AG09309 (cell line): Measurements from ENCODE around the gene SLC41A3.

Source experiments
- DNase-seq: peaks from one replicate; pipeline ENCODE4 v3.0.0-alpha.2; 2010; ENCODE audit warnings: low read depth
- H3K4me3 ChIP-seq: 2 replicates; pipeline ENCODE4 v1.5.1; 2011; ENCODE audit warnings: mild to moderate bottlenecking, low read depth, low read length, moderate library complexity; ENCODE audit not compliant: control insufficient read depth
- CTCF ChIP-seq: IDR thresholded peaks from 2 replicates; pipeline ENCODE4 v1.5.1; 2011; ENCODE audit warnings: mild to moderate bottlenecking, low read depth, low read length, inconsistent platforms; ENCODE audit not compliant: insufficient read depth, control insufficient read depth; ENCODE audit errors: missing control alignments

The SLC41A3 gene

GRCh38 chr3:126119976-126120375 is 36.1 kb upstream of the SLC41A3 start:
- DNase-seq, result no peak
- no peak overlapping the region for H3K4me3 ChIP-seq
- no peak for TF ChIP-seq CTCF

GRCh38 chr3:126119008-126119675 is 35.2 kb upstream of the SLC41A3 start:
- no peak overlapping the region for H3K4me3 ChIP-seq
- DNase-seq, result no peak
- TF ChIP-seq CTCF, result no peak

- TF ChIP-seq CTCF, result no peak
- DNase-seq, result no peak
- H3K4me3 ChIP-seq, result no peak overlapping the region
Observed at GRCh38 chr3:126118591-126118990, 34.7 kb upstream of the SLC41A3 start.

- TF ChIP-seq CTCF, result no peak
- DNase-seq, result no peak
- H3K4me3 ChIP-seq, result no peak overlapping the region
Observed at GRCh38 chr3:126117786-126118185, 33.9 kb upstream of the SLC41A3 start.

- no peak for TF ChIP-seq CTCF
- no peak overlapping the region for H3K4me3 ChIP-seq
- DNase-seq, result no peak
Observed at GRCh38 chr3:126117212-126117611, 33.3 kb upstream of the SLC41A3 start.

- no peak overlapping the region for H3K4me3 ChIP-seq
- DNase-seq, result no peak
Observed at GRCh38 chr3:126116526-126116925, 32.6 kb upstream of the SLC41A3 start.

More at GRCh38 chr3:126116526-126116925, 32.6 kb upstream of the SLC41A3 start:
- no peak for TF ChIP-seq CTCF
